ENCODE results near the gene CRMP1. TPM values are rescaled to one million over a fixed set of nuclear protein-coding genes. Genes with fewer than 3 reads are reported as not detected.

Gene CRMP1
- total RNA-seq, 1 donor from 2014 or later = 15.4 TPM

DNA sequence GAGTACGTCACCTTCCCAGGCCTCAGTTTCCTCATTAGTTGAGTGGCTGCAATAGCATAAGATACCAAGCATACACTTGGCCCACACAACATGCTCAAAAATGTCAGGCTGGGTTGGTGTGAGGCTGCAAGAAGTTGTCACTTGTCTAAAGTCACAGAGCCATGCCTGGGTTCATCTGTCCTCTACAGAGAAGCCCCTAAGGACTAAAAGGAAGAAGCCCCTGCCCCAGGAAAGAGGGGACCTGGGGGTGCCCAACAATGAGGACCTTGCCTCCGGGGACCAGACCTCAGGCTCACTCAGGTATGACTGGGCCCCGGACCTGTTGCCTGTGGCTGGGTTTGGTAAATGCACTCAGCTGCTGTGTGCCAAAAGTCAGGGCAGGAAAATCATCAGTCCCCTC, 82.7 kb downstream of the CRMP1 start:
- Histone ChIP-seq H3K4me3 (ENCODE audit: low read depth, low read length) (no peak overlapping the region), H3K36me3 (ENCODE audit: control insufficient read depth, insufficient read depth, low read length) (peaks cover 3% of the 10 kb centered on the region), H3K27me3 (ENCODE audit: control insufficient read depth, insufficient read depth, low read length) (no peaks in the 10 kb centered on the region)
- DNase-seq (ENCODE audit: low read depth) = no peak
- TF ChIP-seq CTCF (IDR thresholded peaks at IDR 0.05; ENCODE audit: insufficient read depth, low read length, poor library complexity, severe bottlenecking) = no peak

DNA sequence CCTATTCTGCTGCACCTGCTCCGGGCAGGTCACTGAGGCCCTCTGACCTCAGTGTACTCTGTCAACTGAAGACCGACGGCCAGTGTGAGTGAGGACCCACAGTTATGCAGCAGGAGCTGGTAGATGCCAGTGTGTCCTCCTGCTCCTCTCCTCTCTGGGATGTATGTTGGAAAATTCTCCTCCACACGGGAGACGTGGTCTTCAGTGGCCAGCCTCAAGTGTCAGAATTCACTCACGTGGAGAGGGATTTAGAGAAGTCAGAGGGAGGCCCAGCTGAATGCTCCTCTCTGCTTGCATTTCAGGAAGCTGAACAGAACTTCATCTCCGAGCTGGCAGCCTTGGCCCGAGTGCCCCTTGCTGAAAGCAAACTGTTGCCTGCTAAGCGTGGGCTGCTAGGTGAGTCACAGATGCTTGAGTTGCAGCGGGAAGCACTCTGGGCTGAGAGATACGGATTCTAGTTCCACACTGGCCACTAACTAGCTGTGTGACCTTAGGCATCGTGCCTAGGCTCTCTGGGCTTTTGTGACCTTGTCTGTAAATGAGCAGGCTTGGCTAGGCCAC, 83.6 kb downstream of the CRMP1 start:
- peaks cover 3% of the 10 kb centered on the region for H3K36me3 ChIP-seq (ENCODE audit: control insufficient read depth, insufficient read depth, low read length)
- no peak for TF ChIP-seq CTCF (IDR thresholded peaks at IDR 0.05; ENCODE audit: insufficient read depth, low read length, poor library complexity, severe bottlenecking)
- no peak overlapping the region for H3K4me3 ChIP-seq (ENCODE audit: low read depth, low read length)
- no peaks in the 10 kb centered on the region for H3K27me3 ChIP-seq (ENCODE audit: control insufficient read depth, insufficient read depth, low read length)
- no peak for DNase-seq (ENCODE audit: low read depth)

DNA sequence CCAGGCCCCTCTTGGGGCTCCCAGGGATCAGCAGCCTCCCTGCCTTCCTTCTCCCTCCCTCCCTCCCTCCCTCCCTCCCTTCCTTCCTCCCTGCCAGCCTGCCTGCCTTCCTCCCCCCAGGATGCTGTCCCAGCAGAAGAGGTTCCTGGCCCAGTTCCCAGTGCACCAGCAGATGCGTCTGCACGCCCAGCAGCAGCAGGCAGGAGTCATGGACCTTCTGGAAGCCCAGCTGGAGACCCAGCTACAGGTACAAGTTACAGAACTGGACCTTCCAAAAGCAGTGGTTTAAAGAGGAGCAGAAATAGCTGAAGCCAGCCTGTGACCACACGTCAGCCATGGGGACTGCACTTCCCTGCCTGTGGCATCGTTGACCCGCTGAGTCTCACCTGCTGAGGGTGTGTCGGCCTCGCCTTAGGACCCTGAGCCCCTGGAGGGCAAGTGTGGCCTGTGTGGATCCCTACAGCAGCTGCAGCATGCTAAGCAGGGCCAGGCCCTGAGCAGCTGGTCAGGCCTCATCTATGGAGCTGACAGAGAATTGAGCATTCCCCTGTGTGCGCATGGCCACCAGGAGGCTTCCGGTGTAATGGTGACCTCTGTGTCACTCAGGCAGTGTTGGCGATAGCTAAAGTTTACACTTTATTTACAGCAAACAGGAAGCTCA, 84.7 kb downstream of the CRMP1 start:
- no peaks in the 10 kb centered on the region for H3K27me3 ChIP-seq (ENCODE audit: control insufficient read depth, insufficient read depth, low read length)
- no peak for DNase-seq (ENCODE audit: low read depth)
- H3K4me3 ChIP-seq (ENCODE audit: low read depth, low read length) = no peak overlapping the region
- no peak for TF ChIP-seq CTCF (IDR thresholded peaks at IDR 0.05; ENCODE audit: insufficient read depth, low read length, poor library complexity, severe bottlenecking)
- H3K36me3 ChIP-seq (ENCODE audit: control insufficient read depth, insufficient read depth, low read length) = peaks cover 3% of the 10 kb centered on the region

GRCh38 chr4:5805270-5805669, 87.6 kb downstream of the CRMP1 start:
- Histone ChIP-seq H3K27me3 (ENCODE audit: control insufficient read depth, insufficient read depth, low read length) (no peaks in the 10 kb centered on the region), H3K4me3 (ENCODE audit: low read depth, low read length) (no peak overlapping the region), H3K36me3 (ENCODE audit: control insufficient read depth, insufficient read depth, low read length) (peaks cover 2% of the 10 kb centered on the region)
- no peak for TF ChIP-seq CTCF (IDR thresholded peaks at IDR 0.05; ENCODE audit: insufficient read depth, low read length, poor library complexity, severe bottlenecking)
- DNase-seq (ENCODE audit: low read depth) = no peak

- DNase-seq (ENCODE audit: low read depth) = no peak
- Histone ChIP-seq H3K4me3 (ENCODE audit: low read depth, low read length) (no peak overlapping the region), H3K36me3 (ENCODE audit: control insufficient read depth, insufficient read depth, low read length) (no peaks in the 10 kb centered on the region), H3K27me3 (ENCODE audit: control insufficient read depth, insufficient read depth, low read length) (no peaks in the 10 kb centered on the region)
- TF ChIP-seq CTCF (IDR thresholded peaks at IDR 0.05; ENCODE audit: insufficient read depth, low read length, poor library complexity, severe bottlenecking) = no peak
These were observed 88.2 kb downstream of the CRMP1 start for GRCh38 chr4:5804656-5805055.

DNA sequence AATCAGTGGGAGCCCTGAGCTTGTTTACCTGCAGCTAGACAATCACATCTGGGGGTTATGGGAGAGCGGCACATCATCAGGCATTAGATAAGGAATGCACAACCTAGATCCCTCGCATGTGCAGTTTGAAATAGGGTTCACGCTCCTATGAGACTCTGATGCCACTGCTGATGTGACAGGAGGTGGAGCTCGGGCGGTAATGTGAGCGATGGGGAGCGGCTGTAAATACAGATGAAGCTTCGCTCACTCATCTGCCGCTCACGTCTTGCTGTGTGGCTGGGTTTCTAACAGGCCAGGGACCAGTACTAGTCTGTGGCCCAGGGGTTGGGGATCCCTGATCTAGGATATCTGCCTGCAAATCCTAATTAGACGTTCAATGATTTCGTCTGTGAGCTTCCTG, 90.3 kb downstream of the CRMP1 start:
- TF ChIP-seq CTCF (IDR thresholded peaks at IDR 0.05; ENCODE audit: insufficient read depth, low read length, poor library complexity, severe bottlenecking) = no peak

More for the DNA sequence above, 90.3 kb downstream of the CRMP1 start:
- Histone ChIP-seq H3K4me3 (ENCODE audit: low read depth, low read length) (no peak overlapping the region), H3K36me3 (ENCODE audit: control insufficient read depth, insufficient read depth, low read length) (no peaks in the 10 kb centered on the region), H3K27me3 (ENCODE audit: control insufficient read depth, insufficient read depth, low read length) (no peaks in the 10 kb centered on the region)
- no peak for DNase-seq (ENCODE audit: low read depth)
